Activated gamma-delta T cell treated with anti-CD3 and anti-CD28 coated beads, Interleukin-2, amount 50 U/mL, for 16 hours (primary cell): ENCODE results near the gene ENG.

Experiments
- DNase-seq: peaks from one replicate; pipeline ENCODE4 v3.0.0-alpha.2; 2020; ENCODE audit warnings: low read depth

Gene ENG

DNA sequence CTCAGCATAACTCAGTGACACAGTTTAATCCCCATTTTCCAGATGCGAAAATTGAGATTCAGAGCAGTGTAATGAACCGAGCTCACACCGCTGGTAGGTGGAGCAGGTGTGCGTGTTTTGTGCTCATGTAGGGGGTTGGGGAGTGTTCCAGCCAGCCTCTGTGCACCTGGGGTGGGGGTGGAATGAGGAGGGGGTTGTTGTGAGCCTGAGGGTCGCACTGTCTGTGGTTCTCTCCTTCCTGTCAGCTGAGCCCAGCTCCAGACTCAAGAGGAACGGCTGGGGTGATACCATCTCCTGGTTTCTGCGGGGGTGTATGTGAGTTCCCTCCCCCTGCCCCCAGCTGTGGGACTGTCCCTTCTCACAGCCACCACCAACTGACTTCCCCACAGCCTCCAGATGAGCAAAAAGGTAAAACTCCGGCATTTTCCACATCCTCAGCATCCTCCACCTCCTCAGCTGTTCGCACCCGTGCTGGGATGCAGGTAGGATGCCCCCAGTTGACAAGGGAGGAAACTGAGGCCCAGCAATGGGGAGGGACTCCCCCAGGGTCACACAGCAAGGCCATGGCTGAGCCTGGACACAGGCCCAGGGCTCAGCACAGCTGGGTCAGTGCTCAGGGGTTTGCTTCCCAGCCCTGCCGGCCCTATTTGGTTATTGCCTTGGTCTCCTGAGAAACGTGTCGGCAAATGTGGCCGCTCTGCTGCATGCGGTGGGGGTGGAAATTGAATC lies 78.1 kb downstream of the ENG start:
- DNase-seq, result peak; percentile 60

DNA sequence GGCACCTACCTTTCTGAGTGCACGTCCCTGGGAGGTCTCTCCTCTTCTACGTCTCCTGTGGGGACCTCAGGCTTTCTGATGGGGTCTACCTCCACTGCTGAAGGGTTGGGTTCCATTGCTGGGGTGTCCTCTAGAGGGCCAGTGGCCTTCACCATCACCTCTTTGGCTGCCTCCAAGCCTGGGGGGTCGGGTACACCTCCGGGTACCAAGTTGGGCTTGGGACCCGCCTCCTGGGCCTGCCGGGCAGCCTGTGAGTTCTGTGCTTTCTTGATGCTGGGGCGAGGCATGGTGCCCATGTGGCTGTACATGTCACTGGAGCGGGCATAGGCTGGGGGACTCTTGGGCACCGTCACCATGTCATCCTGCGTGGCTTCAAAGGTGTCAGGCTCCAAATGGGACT lies 80.5 kb downstream of the ENG start:
- no peak for DNase-seq

- no peak for DNase-seq
Measured at GRCh38 chr9:127773272-127773671, 81.2 kb downstream of the ENG start.

DNA sequence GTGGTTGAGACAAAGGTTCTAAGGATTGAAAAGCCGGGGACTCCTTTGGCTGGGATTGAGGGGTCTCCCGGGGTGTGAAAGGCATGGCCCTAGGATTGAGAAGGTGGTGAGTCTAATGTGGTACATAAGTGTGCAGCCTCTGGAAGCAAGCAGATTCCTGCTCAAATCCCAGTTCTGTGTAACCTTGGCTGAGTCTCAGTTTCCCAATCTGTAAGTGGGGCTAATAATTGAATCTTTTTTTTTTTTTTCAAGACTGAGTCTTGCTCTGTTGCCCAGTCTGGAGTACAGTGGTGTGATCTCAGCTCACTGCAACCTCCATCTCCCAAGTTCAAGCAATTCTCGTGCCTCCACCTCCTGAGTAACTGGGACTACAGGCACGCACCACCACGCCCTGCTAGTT lies 81.9 kb downstream of the ENG start:
- DNase-seq, result no peak

GRCh38 chr9:127771570-127772189 lies 82.8 kb downstream of the ENG start:
- DNase-seq, result no peak

- DNase-seq, result peak; percentile 88
Measured at GRCh38 chr9:127770905-127771569, 83.4 kb downstream of the ENG start.

DNA sequence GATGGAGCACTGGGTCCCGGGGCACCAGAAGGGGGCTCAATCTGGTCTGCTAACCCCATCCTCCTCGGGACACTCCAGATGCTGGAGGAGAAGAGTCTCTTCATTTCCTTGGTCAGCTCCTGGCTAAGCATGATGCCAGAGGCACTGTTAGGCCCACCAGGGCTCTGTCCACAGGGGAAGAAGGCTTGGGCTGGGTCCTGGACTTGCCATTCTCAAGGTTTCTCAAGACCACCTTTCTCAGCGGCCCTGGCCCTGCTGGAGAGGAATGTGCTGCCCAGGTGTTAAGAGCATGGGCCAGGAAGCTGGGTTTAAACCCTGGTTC lies 83.9 kb downstream of the ENG start:
- no peak for DNase-seq

DNA sequence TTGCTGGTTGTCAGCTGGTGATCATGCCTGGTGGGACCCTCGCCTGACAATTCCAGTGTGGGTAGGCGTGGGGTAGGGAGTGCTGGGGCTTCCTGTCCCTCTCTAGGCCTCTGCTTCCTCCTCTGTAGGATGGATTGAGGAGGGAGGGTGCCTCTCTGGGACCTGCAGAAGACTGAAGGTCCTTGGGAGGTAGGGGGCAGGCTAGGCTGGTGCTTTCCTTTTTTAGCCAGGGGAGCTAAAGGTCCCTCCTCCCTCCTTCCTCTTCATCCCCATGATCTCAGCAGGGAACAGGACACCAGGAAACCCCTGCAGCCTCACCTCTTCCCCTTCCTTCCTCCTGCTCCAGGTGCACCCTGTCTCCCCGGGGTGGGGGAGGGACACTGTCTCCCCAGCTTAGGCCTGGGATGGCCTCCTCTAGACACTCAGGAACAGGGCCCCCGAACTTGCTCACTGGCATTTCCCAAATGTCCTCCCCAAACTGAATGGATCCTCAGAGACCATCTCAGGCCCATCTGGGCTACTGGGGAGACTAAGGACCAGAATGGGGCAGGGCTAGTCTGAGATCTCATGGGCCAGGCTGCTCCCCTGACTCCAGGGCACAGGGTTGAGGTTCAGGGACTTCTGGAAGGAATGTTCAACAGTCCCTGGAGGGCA lies 84.4 kb downstream of the ENG start:
- DNase-seq, result no peak

DNA sequence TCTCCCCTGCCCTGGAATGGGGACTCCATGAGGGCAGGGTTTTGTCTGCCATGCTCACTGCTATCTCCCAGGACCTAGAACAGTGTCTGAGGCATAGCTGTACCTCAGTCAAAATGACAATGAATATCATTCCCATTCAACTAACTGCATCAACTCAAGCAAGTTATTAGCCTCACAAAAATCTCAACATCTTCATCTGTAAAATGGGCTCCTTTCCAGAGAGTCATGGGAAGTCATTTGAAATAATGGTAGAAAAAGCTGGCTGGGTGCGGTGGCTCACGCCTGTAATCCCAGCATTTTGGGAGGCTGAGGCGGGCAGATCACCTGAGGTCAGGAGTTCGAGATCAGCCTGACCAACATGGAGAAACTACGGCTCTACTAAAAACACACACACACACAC lies 85.4 kb downstream of the ENG start:
- no peak for DNase-seq

- no peak for DNase-seq
Measured at GRCh38 chr9:127768698-127769097, 85.8 kb downstream of the ENG start.

DNA sequence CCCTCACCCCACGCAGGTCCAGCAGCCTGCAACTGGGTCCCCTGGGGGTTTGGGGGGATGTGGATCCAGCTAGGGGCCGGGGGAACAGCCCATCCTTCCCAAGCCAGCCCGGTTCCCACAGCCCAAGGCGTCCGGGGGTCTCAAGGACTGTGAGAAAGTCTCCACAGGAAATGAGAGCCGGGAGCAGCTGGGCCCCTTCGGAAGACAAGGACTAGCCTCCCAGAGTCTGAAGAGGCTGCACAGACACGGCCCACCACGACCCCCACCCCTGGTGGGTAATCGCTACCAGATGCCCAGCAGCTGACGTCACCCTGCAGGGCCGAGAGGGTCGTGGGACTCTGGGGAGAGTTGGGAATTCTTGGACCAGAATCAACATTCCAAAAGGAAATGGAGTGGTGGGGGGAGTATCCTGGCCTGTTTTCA lies 86.5 kb downstream of the ENG start:
- DNase-seq, result no peak

DNA sequence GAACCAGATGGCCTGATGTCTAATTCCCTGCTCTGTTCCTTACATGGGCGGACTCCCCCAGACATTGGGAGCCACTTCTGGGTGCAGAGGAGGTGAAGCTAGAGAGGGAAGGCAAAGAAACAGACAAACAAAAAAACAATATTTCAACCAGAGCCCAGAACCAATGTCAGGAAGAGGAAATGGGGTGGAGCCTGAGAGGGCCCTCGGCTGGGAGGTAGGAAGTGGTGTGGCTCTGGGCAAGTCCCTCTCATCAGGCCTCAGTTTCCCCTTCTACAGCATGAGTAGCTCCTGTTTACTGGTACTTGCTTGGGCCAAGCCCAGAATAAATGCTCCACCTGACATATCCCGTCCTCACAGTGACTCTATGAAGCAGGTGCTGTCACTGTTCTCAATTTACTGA lies 87.0 kb downstream of the ENG start:
- DNase-seq, result no peak

- no peak for DNase-seq
Measured at GRCh38 chr9:127765418-127765817, 89.0 kb downstream of the ENG start.
